SU-DHL-6 (cell line): Measurements from ENCODE around the gene ANO2.

Experiments
- H2AFZ ChIP-seq: fragments of 200-600 bp; sonication (generic); 2 replicates; pipeline ENCODE4 v1.6.1; 2014; ENCODE audit warnings: low read depth, mild to moderate bottlenecking, moderate library complexity, mixed read lengths, antibody characterized with exemption, low read length; ENCODE audit not compliant: severe bottlenecking
- H3F3A ChIP-seq: fragments of 200-600 bp; shearing (Covaris generic); 2 replicates; pipeline ENCODE4 v1.6.0; 2016; ENCODE audit warnings: antibody characterized with exemption, mild to moderate bottlenecking; ENCODE audit not compliant: insufficient read depth
- H3K27ac ChIP-seq: fragments of 200-600 bp; sonication (generic); 2 replicates; pipeline ENCODE4 v1.5.1; 2016; ENCODE audit warnings: low read depth, mild to moderate bottlenecking, low read length, moderate library complexity, mixed read lengths
- H3K27me3 ChIP-seq: fragments of 200-600 bp; sonication (generic), shearing (Covaris generic); 2 replicates; pipeline ENCODE4 v1.6.0; 2014; ENCODE audit warnings: mild to moderate bottlenecking, low read length
- H3K36me3 ChIP-seq: fragments of 200-600 bp; sonication (generic); 2 replicates; pipeline ENCODE4 v1.6.1; 2014; ENCODE audit warnings: mild to moderate bottlenecking, low read length, mixed read lengths
- H3K4me2 ChIP-seq: fragments of 300-600, 200-600 bp; shearing (Covaris generic), sonication (generic); 2 replicates; pipeline ENCODE4 v1.6.0; 2014; ENCODE audit warnings: low read length, low read depth, mild to moderate bottlenecking; ENCODE audit not compliant: poor library complexity, severe bottlenecking
- H3K4me3 ChIP-seq: fragments of 200-600 bp; sonication (generic); 2 replicates; pipeline ENCODE4 v1.5.1; 2014; ENCODE audit warnings: antibody characterized with exemption, low read length, mild to moderate bottlenecking, mixed read lengths; ENCODE audit not compliant: insufficient read depth, poor library complexity, severe bottlenecking
- H3K79me2 ChIP-seq: fragments of 200-600 bp; sonication (generic); 2 replicates; pipeline ENCODE4 v1.6.1; 2014; ENCODE audit warnings: mild to moderate bottlenecking, low read length, moderate library complexity; ENCODE audit not compliant: insufficient read depth
- H3K9ac ChIP-seq: fragments of 200-600 bp; sonication (generic); 2 replicates; pipeline ENCODE4 v1.7.0; 2014; ENCODE audit warnings: mild to moderate bottlenecking, low read length
- H3K9me2 ChIP-seq: fragments of 200-600 bp; sonication (generic); replicated peaks from 2 replicates; pipeline ENCODE4 v1.6.1; 2014; ENCODE audit warnings: low read length; ENCODE audit not compliant: insufficient read depth
- H3K9me3 ChIP-seq: fragments of 200-600 bp; sonication (generic); 2 replicates; pipeline ENCODE4 v1.6.1; 2014; ENCODE audit warnings: low read length, mixed read lengths; ENCODE audit not compliant: insufficient read depth
- H4K20me1 ChIP-seq: fragments of 200-600 bp; sonication (generic); 2 replicates; pipeline ENCODE4 v1.6.1; 2014; ENCODE audit warnings: low read depth, mild to moderate bottlenecking, antibody characterized with exemption, low read length, moderate library complexity, mixed read lengths
- CTCF ChIP-seq: fragments of 200-600 bp; sonication (generic); IDR thresholded peaks from one replicate; pipeline ENCODE4 v1.5.1; 2017; ENCODE audit warnings: antibody characterized with exemption, mild to moderate bottlenecking, low read length, moderate library complexity; ENCODE audit not compliant: insufficient read depth, poor library complexity, severe bottlenecking
- EZH2phosphoT487 ChIP-seq: fragments of 200-600 bp; sonication (generic), shearing (Covaris generic); conservative IDR thresholded peaks from 2 replicates; pipeline ENCODE4 v1.6.1; 2018; ENCODE audit warnings: mild to moderate bottlenecking, antibody characterized with exemption, low read length, moderate library complexity, mixed read lengths

Gene ANO2

GRCh38 chr12:5927732-5928516 is 17.1 kb downstream of the ANO2 start:
- H3K9me3 ChIP-seq, result no peaks in the 10 kb centered on the region
- H3K4me3 ChIP-seq, result no peak overlapping the region
- H3K9me2 ChIP-seq, result no peaks in the 10 kb centered on the region
- no peaks in the 10 kb centered on the region for H3F3A ChIP-seq
- no peaks in the 10 kb centered on the region for H4K20me1 ChIP-seq
- no peaks in the 10 kb centered on the region for H3K27me3 ChIP-seq
- no peaks in the 10 kb centered on the region for H3K79me2 ChIP-seq
- TF ChIP-seq CTCF (no peak), EZH2phosphoT487 (no peak)
- H3K9ac ChIP-seq, result no peak overlapping the region
- H3K27ac ChIP-seq, result no peak overlapping the region
- H2AFZ ChIP-seq, result no peak overlapping the region
- no peaks in the 10 kb centered on the region for H3K36me3 ChIP-seq
- no peak overlapping the region for H3K4me2 ChIP-seq

GRCh38 chr12:5925646-5926045 is 19.4 kb downstream of the ANO2 start:
- Histone ChIP-seq H3K9me3 (no peaks in the 10 kb centered on the region), H3K4me3 (no peak overlapping the region), H3K36me3 (no peaks in the 10 kb centered on the region), H3F3A (no peaks in the 10 kb centered on the region), H3K9ac (no peak overlapping the region), H3K27me3 (no peaks in the 10 kb centered on the region), H2AFZ (no peak overlapping the region), H3K4me2 (no peak overlapping the region), H4K20me1 (no peaks in the 10 kb centered on the region), H3K79me2 (no peaks in the 10 kb centered on the region), H3K27ac (no peak overlapping the region), H3K9me2 (no peaks in the 10 kb centered on the region)
- TF ChIP-seq CTCF (no peak), EZH2phosphoT487 (no peak)

- Histone ChIP-seq H3K9ac (no peak overlapping the region), H3K9me2 (no peaks in the 10 kb centered on the region), H3F3A (no peaks in the 10 kb centered on the region), H3K27ac (no peak overlapping the region), H3K9me3 (no peaks in the 10 kb centered on the region), H3K4me3 (no peak overlapping the region), H2AFZ (no peak overlapping the region), H4K20me1 (no peaks in the 10 kb centered on the region), H3K4me2 (no peak overlapping the region), H3K36me3 (no peaks in the 10 kb centered on the region), H3K79me2 (no peaks in the 10 kb centered on the region), H3K27me3 (no peaks in the 10 kb centered on the region)
- TF ChIP-seq CTCF (no peak), EZH2phosphoT487 (no peak)
Observed at GRCh38 chr12:5924342-5924741, 20.7 kb downstream of the ANO2 start.
